K562 (cell line): ENCODE results near the gene PIK3CB. TPM values are rescaled to one million over a fixed set of nuclear protein-coding genes. Genes with fewer than 3 reads are reported as not detected.

Experiments
- ATAC-seq: fragments of 200-7000 bp; cut with Tn5 transposase; 3 replicates; pipeline ENCODE4 v1.9.1; 2020; ENCODE audit warnings: moderate library complexity
- BruUV-seq: library from RNA; stranded (reverse); fragments of 400-500 nt; replicated peaks from 2 replicates; lab custom pipeline; 2021; lab: Mats Ljungman, UMichigan
- CTCF ChIA-PET: fragments of 300-600 bp; formaldehyde crosslinking; extraction: SDS; loops from one replicate; lab custom pipeline; 2021; ENCODE audit warnings: low intra/inter-chr PET ratio; lab: Yijun Ruan, JAX
- POLR2A ChIA-PET: fragments of 300-600, 350-650 bp; sonication (Branson Sonifier 250); formaldehyde crosslinking; extraction: SDS; loops from one replicate; lab custom pipeline; 2021; ENCODE audit warnings: antibody characterized with exemption, inconsistent platforms; lab: Yijun Ruan, JAX
- DNase-seq, 4 experiments: peaks; one replicate each; pipeline versions ENCODE4 v3.0.0 to v3.0.0-alpha.2; 2011 to 2018; ENCODE audit warnings: low spot score in 3 of 4, mixed read lengths in 3 of 4; ENCODE audit errors: extremely low read depth in 1 of 4
- FAIRE-seq: peaks from 2 replicates; lab custom pipeline; 2011; peaks lifted over from hg19 to GRCh38; lab: Jason Lieb, UNC
- H2AFZ ChIP-seq: 2 replicates; pipeline ENCODE4 v1.6.0; 2011; ENCODE audit warnings: low read depth, low read length, control low read depth, inconsistent platforms
- H3K27ac ChIP-seq: fragments of 200-600 bp; 3 replicates; pipeline ENCODE4 v1.8.0; 2011; ENCODE audit warnings: low read depth, mild to moderate bottlenecking, control low read depth, inconsistent platforms, low read length, moderate library complexity, mixed read lengths; ENCODE audit errors: extremely low read depth
- H3K27me3 ChIP-seq, 2 experiments: fragments of 300-600 bp in 1 of 2; 2 replicates in 1 of 2; 3 replicates in 1 of 2; pipeline versions ENCODE4 v1.6.0 to v1.8.0; 2011; ENCODE audit warnings: inconsistent platforms in 2 of 2, low read length in 2 of 2, mild to moderate bottlenecking in 1 of 2, mixed read lengths in 1 of 2, moderate library complexity in 1 of 2; ENCODE audit not compliant: control insufficient read depth in 2 of 2, insufficient read depth in 2 of 2
- H3K36me3 ChIP-seq: fragments of 300-600 bp; 3 replicates; pipeline ENCODE4 v1.8.0; 2011; ENCODE audit warnings: mild to moderate bottlenecking, low read length, inconsistent platforms; ENCODE audit not compliant: control insufficient read depth, insufficient read depth
- H3K4me1 ChIP-seq, 2 experiments: fragments of 200-600 bp in 1 of 2; replicated peaks in 1 of 2; 2 replicates in 1 of 2; 3 replicates in 1 of 2; pipeline versions ENCODE4 v1.5.1 to v1.8.0; 2011; ENCODE audit warnings: inconsistent platforms in 2 of 2, low read length in 2 of 2, mild to moderate bottlenecking in 1 of 2, mixed read lengths in 1 of 2, moderate library complexity in 1 of 2; ENCODE audit not compliant: control insufficient read depth in 2 of 2, insufficient read depth in 2 of 2
- H3K4me2 ChIP-seq: 2 replicates; pipeline ENCODE4 v1.6.1; 2011; ENCODE audit warnings: low read length, control low read depth, inconsistent platforms, mixed read lengths; ENCODE audit not compliant: insufficient read depth
- H3K4me3 ChIP-seq: fragments of 200-600 bp; sonication (generic), shearing (Covaris generic); 2 replicates; pipeline ENCODE4 v1.5.1; 2016; ENCODE audit warnings: control low read depth, inconsistent platforms
- H3K79me2 ChIP-seq: fragments of 200-600 bp; 3 replicates; pipeline ENCODE4 v1.8.0; 2011; ENCODE audit warnings: low read length, inconsistent platforms; ENCODE audit not compliant: control insufficient read depth, insufficient read depth
- H3K9ac ChIP-seq, 2 experiments: 2 replicates each; pipeline versions ENCODE4 v1.6.0 to v1.6.1; 2011; ENCODE audit warnings: low read depth in 2 of 2, low read length in 2 of 2, control low read depth in 1 of 2, inconsistent platforms in 1 of 2, mild to moderate bottlenecking in 1 of 2, mixed read lengths in 1 of 2; ENCODE audit not compliant: insufficient read depth in 1 of 2
- H3K9me1 ChIP-seq: one replicate; pipeline ENCODE4 v1.6.0; 2011; ENCODE audit warnings: inconsistent platforms, mild to moderate bottlenecking, low read length, moderate library complexity; ENCODE audit not compliant: control insufficient read depth, insufficient read depth
- H3K9me3 ChIP-seq: replicated peaks from 2 replicates; pipeline ENCODE4 v1.5.1; 2011; ENCODE audit warnings: low read depth, low read length, inconsistent platforms; ENCODE audit not compliant: control insufficient read depth, insufficient read depth
- H4K20me1 ChIP-seq: replicated peaks from 2 replicates; pipeline ENCODE4 v1.6.1; 2011; ENCODE audit warnings: low read length, inconsistent platforms, mixed read lengths; ENCODE audit not compliant: control insufficient read depth, insufficient read depth
- ATF1 ChIP-seq, 2 experiments: fragments of 450-650 bp in 1 of 2; IDR thresholded peaks; 2 replicates each; pipeline ENCODE4 v1.6.1; 2016; ENCODE audit warnings: missing compliant biosample characterization in 1 of 2, missing genetic modification characterization in 1 of 2
- FOXA3 ChIP-seq, 2 experiments: fragments of 450-650 bp in 1 of 2; sonication (generic) in 1 of 2; formaldehyde crosslinking; IDR thresholded peaks in 1 of 2; conservative IDR thresholded peaks in 1 of 2; 2 replicates each; pipeline versions ENCODE4 v1.4.0 to v1.8.0; 2020 to 2022; ENCODE audit warnings: mild to moderate bottlenecking in 2 of 2, missing genetic modification reagents in 1 of 2
- HCFC1 ChIP-seq: IDR thresholded peaks from 2 replicates; pipeline ENCODE4 v1.6.1; 2012; ENCODE audit warnings: low read depth, low read length, improper control_type of control experiment
- HDAC1 ChIP-seq, 2 experiments: fragments of 450-650 bp; IDR thresholded peaks; 2 replicates each; pipeline ENCODE4 v1.6.1; 2016 to 2017; ENCODE audit warnings: inconsistent platforms in 1 of 2, mild to moderate bottlenecking in 1 of 2, moderate library complexity in 1 of 2
- HEY1 ChIP-seq: fragments of 250-450 bp; sonication (Bioruptor Pico); IDR thresholded peaks from 2 replicates; pipeline ENCODE4 v1.5.0; 2020; ENCODE audit warnings: mild to moderate bottlenecking, moderate library complexity, borderline replicate concordance
- KLF13 ChIP-seq: fragments of 450-650 bp; IDR thresholded peaks from 2 replicates; pipeline ENCODE4 v1.6.1; 2016; ENCODE audit warnings: missing genetic modification characterization, low read depth, mild to moderate bottlenecking, missing compliant biosample characterization, moderate library complexity, borderline replicate concordance
- POLR3G ChIP-seq: IDR thresholded peaks from 2 replicates; pipeline ENCODE4 v1.6.1; 2011; ENCODE audit not compliant: insufficient read length, insufficient replicate concordance; ENCODE audit errors: extremely low read depth
- SAFB2 ChIP-seq: fragments of 200-400 bp; formaldehyde crosslinking; IDR thresholded peaks from 2 replicates; pipeline ENCODE4 v1.6.1; 2018; ENCODE audit warnings: borderline replicate concordance, low read length, low read depth, moderate library complexity; ENCODE audit not compliant: severe bottlenecking
- SP2 ChIP-seq: IDR thresholded peaks from 2 replicates; pipeline ENCODE4 v1.6.1; 2011; ENCODE audit warnings: mild to moderate bottlenecking, low read depth, low read length, moderate library complexity; ENCODE audit not compliant: poor library complexity, severe bottlenecking; ENCODE audit errors: extremely low read depth
- SRF ChIP-seq, 2 experiments: fragments of 250-450, 450-650 bp in 1 of 2; sonication (Bioruptor Pico) in 1 of 2; sonication (generic) in 1 of 2; formaldehyde crosslinking; IDR thresholded peaks; 2 replicates each; pipeline versions ENCODE4 v1.5.0 to v1.5.1; 2020 to 2022; ENCODE audit warnings: mild to moderate bottlenecking in 1 of 2, missing genetic modification reagents in 1 of 2
- TAF1 ChIP-seq: IDR thresholded peaks from 2 replicates; pipeline ENCODE4 v1.6.1; 2011; ENCODE audit warnings: mild to moderate bottlenecking, low read length, moderate library complexity; ENCODE audit not compliant: insufficient read depth, control insufficient read depth, severe bottlenecking; ENCODE audit errors: extremely low read depth
- TGIF2 ChIP-seq: sonication (generic); formaldehyde crosslinking; IDR thresholded peaks from 2 replicates; pipeline ENCODE4 v1.8.1; 2022; ENCODE audit warnings: mild to moderate bottlenecking, missing genetic modification reagents, moderate library complexity
- ZFP1 ChIP-seq: fragments of 450-650 bp; formaldehyde crosslinking; IDR thresholded peaks from 2 replicates; pipeline ENCODE4 v1.4.0; 2020; ENCODE audit warnings: mild to moderate bottlenecking, mixed read lengths
- ZNF668 ChIP-seq: fragments of 250-450 bp; sonication (Bioruptor Pico); IDR thresholded peaks from 2 replicates; pipeline ENCODE4 v1.8.0; 2022; ENCODE audit warnings: mild to moderate bottlenecking, inconsistent platforms
- ZNF830 ChIP-seq: fragments of 250-450 bp; sonication (Bioruptor Pico); IDR thresholded peaks from 2 replicates; pipeline ENCODE4 v1.5.0; 2021; ENCODE audit warnings: mild to moderate bottlenecking
- WGBS: fragments of 100-300 bp; shearing (Covaris generic); methylation state at CpG from one replicate; pipeline ENCODE4 v1.1.6; 2016; ENCODE audit warnings: low coverage, mixed read lengths; ENCODE audit not compliant: insufficient coverage; ENCODE audit errors: missing lambda C conversion rate; 5-methylcytosine and 5-hydroxymethylcytosine counted together
- in situ Hi-C: fragments of 300-500 bp; cut with MboI; formaldehyde crosslinking; loops from 4 replicates; pipeline ENCODE4 v1.15.0; 2018; ENCODE audit warnings: inconsistent platforms, mixed read lengths
- intact Hi-C: fragments of 100-400 bp; cut with micrococcal nuclease; formaldehyde crosslinking; loops from 2 replicates; pipeline ENCODE4 v1.14.2; 2022
- polyA plus RNA-seq, 8 experiments: library from polyadenylated mRNA; depleted of rRNA in 4 of 8; stranded (reverse) in 5 of 8; unstranded in 3 of 8; fragments of >200 nt; fragmentation: Nextera tagmentation in 2 of 8; fragmentation: Illumina TruSeq in 1 of 8; extraction: Ambion mirVana in 2 of 8; extraction: Trizol in 1 of 8; gene quantifications; 2 replicates each; pipeline versions ENCODE4 v1.2.1 to v1.2.3, GENCODE V29; 2011 to 2014; ENCODE audit warnings: inconsistent platforms in 1 of 8, missing spikeins in 1 of 8
- total RNA-seq, 7 experiments: library from RNA; depleted of rRNA in 6 of 7; stranded (reverse); fragments of >200 nt in 6 of 7; fragmentation: Illumina TruSeq in 2 of 7; extraction: Trizol in 2 of 7; gene quantifications; 2 replicates each; pipeline versions ENCODE4 v1.2.1 to v1.2.3, GENCODE V29; 2011 to 2021; ENCODE audit warnings: low replicate concordance in 1 of 7
- TF ChIP-seq, protein P1 (sequence below): fragments of 250-450 bp; sonication (Bioruptor Pico); IDR thresholded peaks from 2 replicates; pipeline ENCODE4 v1.5.0; 2021; ENCODE audit warnings: mild to moderate bottlenecking, moderate library complexity
- TF ChIP-seq, protein P2 (sequence below): fragments of 450-650 bp; conservative IDR thresholded peaks from 2 replicates; pipeline ENCODE4 v1.6.1; 2016; ENCODE audit warnings: missing genetic modification characterization, low read depth, mild to moderate bottlenecking, missing compliant biosample characterization, moderate library complexity

The PIK3CB gene
- total and polyA plus RNA-seq, 9 of the 15 experiments (the other 6 are each of a cell fraction or from before 2014, with no cell fraction given), result 15.3 to 62.6 (median 28.3) TPM

DNA sequence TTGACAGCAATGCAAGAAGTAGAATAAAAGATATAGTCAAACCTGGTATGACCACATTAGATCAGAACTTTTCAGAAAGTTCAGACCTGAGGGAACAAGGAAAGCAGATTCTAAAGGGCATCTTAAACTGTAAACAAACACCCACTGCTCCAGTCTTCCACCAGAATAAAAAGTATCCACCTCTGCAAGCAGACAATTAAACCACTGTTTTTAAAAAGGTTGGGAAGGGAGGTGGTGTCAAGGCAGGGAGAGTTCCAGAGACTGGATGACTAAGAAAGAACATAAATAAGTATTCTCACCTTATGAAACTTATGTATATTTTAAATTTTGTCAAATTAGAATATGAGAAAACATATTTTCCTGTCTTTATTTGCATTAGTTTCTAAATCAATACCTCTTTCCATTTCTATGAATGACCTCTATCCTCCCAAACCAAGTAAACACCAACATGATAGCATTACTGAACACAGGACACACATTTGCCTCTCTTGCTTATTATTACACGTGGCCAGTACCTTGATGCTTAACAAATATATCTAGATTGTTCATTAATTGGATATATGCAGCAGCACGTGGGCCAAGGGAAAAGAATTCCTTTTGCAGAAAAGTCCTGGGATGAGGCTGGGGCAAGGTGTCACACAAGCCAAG lies 31.6 kb downstream of the PIK3CB start:
- H3K9me3 ChIP-seq, result no peaks in the 10 kb centered on the region
- TF ChIP-seq HDAC1 (IDR thresholded peaks at IDR 0.05) (no peak), KLF13 (tag) (no peak), HEY1 (CRISPR knock-in tag) (no peak), TGIF2 (CRISPR knock-in tag) (no peak), SP2 (no peak), TAF1 (no peak), ZFP1 (CRISPR knock-in tag) (no peak), POLR3G (no peak), ZNF830 (no peak), HCFC1 (no peak), FOXA3 (CRISPR knock-in tag; conservative IDR thresholded peaks at IDR 0.05 in 1 of 2, IDR thresholded peaks at IDR 0.05 in 1 of 2) (no peak), ZNF668 (CRISPR knock-in tag) (no peak), SRF (CRISPR knock-in tag; IDR thresholded peaks at IDR 0.05) (no peak), ATF1 (CRISPR knock-in tag; IDR thresholded peaks at IDR 0.05) (no peak), ATF1 (tag; IDR thresholded peaks at IDR 0.05) (no peak), SAFB2 (no peak)
- TF ChIP-seq, protein P1, sequence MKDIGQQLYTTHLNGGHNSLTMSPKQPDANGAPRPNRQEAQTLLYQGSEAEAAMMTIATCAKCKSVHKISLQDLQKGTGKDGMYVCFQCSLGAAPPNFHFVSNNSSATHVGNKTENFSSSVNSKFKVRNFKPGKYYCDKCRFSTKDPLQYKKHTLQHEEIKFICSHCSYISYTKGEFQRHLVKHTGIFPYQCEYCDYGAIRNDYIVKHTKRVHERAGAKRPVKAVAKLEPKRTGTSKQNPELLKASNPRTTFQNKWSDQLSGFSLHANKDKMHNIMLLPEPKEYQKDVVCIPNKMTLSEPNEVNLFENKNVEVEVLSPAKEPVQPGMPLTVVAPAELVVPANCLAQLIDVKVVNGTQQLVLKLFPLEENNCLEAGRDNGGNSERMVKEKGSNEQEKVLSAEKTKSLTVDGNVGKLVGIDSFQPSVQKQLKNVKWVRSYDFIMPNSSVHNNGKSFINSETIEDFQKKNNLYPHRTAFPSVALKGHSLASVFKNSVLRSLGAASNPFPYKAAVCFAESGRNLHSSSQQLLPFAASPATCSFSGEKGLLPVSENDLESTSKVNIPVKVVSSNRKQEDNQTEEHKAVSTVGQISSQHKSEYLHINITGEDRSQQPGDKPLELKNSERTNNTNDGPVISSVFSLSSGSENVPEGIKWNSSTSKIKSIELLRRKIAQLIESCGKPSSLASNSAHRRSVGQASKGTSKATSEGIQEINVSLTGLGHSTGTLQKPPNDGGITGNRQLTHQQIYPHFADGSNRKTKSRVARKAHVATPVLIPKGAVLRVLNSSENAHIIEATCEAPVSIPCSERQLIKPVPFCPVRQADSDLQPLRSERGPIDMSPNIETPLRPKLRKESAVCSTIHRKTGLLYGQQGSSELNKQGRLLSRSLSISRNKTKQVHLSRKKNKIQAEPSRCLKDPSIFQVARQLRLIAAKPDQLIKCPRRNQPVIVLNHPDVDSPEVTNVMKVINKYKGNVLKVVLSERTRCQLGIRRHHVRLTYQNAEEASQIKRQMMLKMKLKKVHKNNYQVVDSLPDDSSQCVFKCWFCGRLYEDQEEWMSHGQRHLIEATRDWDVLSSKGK, result no peak
- TF ChIP-seq, protein P2, sequence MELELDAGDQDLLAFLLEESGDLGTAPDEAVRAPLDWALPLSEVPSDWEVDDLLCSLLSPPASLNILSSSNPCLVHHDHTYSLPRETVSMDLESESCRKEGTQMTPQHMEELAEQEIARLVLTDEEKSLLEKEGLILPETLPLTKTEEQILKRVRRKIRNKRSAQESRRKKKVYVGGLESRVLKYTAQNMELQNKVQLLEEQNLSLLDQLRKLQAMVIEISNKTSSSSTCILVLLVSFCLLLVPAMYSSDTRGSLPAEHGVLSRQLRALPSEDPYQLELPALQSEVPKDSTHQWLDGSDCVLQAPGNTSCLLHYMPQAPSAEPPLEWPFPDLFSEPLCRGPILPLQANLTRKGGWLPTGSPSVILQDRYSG, result no peak
- TF ChIP-seq, all 486 proteins: peak for 0
- in situ Hi-C loops (no loop called here), intact Hi-C loops (no loop called here)
- Histone ChIP-seq H3K9me1 (peaks cover 4% of the 10 kb centered on the region), H3K9ac (no peak overlapping the region), H3K36me3 (peaks cover 27% of the 10 kb centered on the region), H4K20me1 (peaks cover 19% of the 10 kb centered on the region; the same call in 1 of the 2 replicates), H3K27me3 (no peaks in the 10 kb centered on the region), H3K79me2 (peaks cover 99% of the 10 kb centered on the region), H3K4me1 (peaks cover 0 to 5% of the 10 kb centered on the region in 2 experiments; a peak in 2 of 5 replicates), H3K27ac (no peak overlapping the region), H2AFZ (no peak overlapping the region), H3K4me2 (no peak overlapping the region), H3K4me3 (no peak overlapping the region)
- DNase-seq, result no peak
- CTCF ChIA-PET, result no interaction called here
- WGBS, result 30% methylated on average over 2 of the region's 2 CpGs
- no peak for FAIRE-seq
- no TSS peak for BruUV-seq
- no peak for ATAC-seq
- POLR2A ChIA-PET, result interaction anchor here (0.7 to 1.5 kb wide), 4 partner anchors 8 to 27 kb away, joined by 3 to 4 read pairs (median 4); no protein-coding TSS in a partner anchor
